CD4-positive, alpha-beta memory T cell (primary cell): ENCODE results near the gene MDM2. TPM values are rescaled to one million over a fixed set of nuclear protein-coding genes. Genes with fewer than 3 reads are reported as not detected.

Experiments used
- CTCF ChIA-PET: fragments of 350-600 bp; sonication (Branson Sonifier 250); formaldehyde crosslinking; loops from one replicate; lab custom pipeline; 2021; ENCODE audit warnings: inconsistent platforms; ENCODE audit not compliant: partially characterized antibody; lab: Charles Lee
- POLR2A ChIA-PET: fragments of 350-600 bp; sonication (Branson Sonifier 250); formaldehyde crosslinking; loops from one replicate; lab custom pipeline; 2021; ENCODE audit not compliant: partially characterized antibody; lab: Charles Lee
- DNase-seq, 5 donors: peaks; one replicate each; pipeline versions ENCODE4 v3.0.0 to v3.0.0-alpha.2; 2020 to 2022; ENCODE audit warnings: mixed read lengths in 1 of 5
- H3K27ac ChIP-seq: one replicate; pipeline ENCODE4 v1.7.0; 2013; ENCODE audit warnings: low read depth, low read length
- H3K27me3 ChIP-seq: 2 replicates; pipeline ENCODE4 v1.7.0; 2013; ENCODE audit warnings: mild to moderate bottlenecking, low read length, moderate library complexity; ENCODE audit not compliant: insufficient read depth
- H3K36me3 ChIP-seq: 2 replicates; pipeline ENCODE4 v1.7.0; 2013; ENCODE audit warnings: mild to moderate bottlenecking, low read length, moderate library complexity; ENCODE audit not compliant: insufficient read depth
- H3K4me1 ChIP-seq: 2 replicates; pipeline ENCODE4 v1.7.0; 2013; ENCODE audit warnings: mild to moderate bottlenecking, low read length, moderate library complexity; ENCODE audit not compliant: insufficient read depth
- H3K4me3 ChIP-seq, 2 donors: one replicate each; pipeline ENCODE4 v1.7.0; 2013; ENCODE audit warnings: low read length in 2 of 2, mild to moderate bottlenecking in 1 of 2
- H3K9me3 ChIP-seq, 2 donors: one replicate each; pipeline ENCODE4 v1.7.0; 2013; ENCODE audit warnings: low read length in 2 of 2, control low read depth in 1 of 2; ENCODE audit not compliant: control insufficient read depth in 1 of 2
- H3K27ac Mint-ChIP-seq, 7 donors: one replicate each; pipeline ENCODE4 v1.8.0; 2020 to 2021; ENCODE audit warnings: mixed read lengths in 7 of 7, mild to moderate bottlenecking in 6 of 7, inconsistent platforms in 3 of 7, moderate library complexity in 3 of 7
- H3K27me3 Mint-ChIP-seq, 2 donors: one replicate each; pipeline ENCODE4 v1.8.0; 2020 to 2021; ENCODE audit warnings: mixed read lengths in 2 of 2
- H3K36me3 Mint-ChIP-seq, 2 donors: one replicate each; pipeline ENCODE4 v1.8.0; 2020 to 2021; ENCODE audit warnings: mixed read lengths in 2 of 2, inconsistent platforms in 1 of 2, mild to moderate bottlenecking in 1 of 2
- H3K4me1 Mint-ChIP-seq, 4 donors: one replicate each; pipeline ENCODE4 v1.8.0; 2020 to 2021; ENCODE audit warnings: mixed read lengths in 4 of 4, mild to moderate bottlenecking in 1 of 4
- H3K4me3 Mint-ChIP-seq, 8 donors: one replicate each; pipeline ENCODE4 v1.8.0; 2020 to 2021; ENCODE audit warnings: mixed read lengths in 8 of 8, mild to moderate bottlenecking in 7 of 8, moderate library complexity in 6 of 8, inconsistent platforms in 3 of 8
- H3K9me3 Mint-ChIP-seq, 8 donors: one replicate each; pipeline ENCODE4 v1.8.0; 2020 to 2021; ENCODE audit warnings: mixed read lengths in 8 of 8, mild to moderate bottlenecking in 5 of 8, inconsistent platforms in 3 of 8, moderate library complexity in 1 of 8
- intact Hi-C: fragments of 100-400 bp; cut with micrococcal nuclease; formaldehyde crosslinking; loops from one replicate; pipeline ENCODE4 v1.15.1; 2023
- polyA plus RNA-seq, 2 donors: library from polyadenylated mRNA; unstranded; fragments of 300-500 nt; fragmentation: Illumina TruSeq; gene quantifications; one replicate each; pipeline ENCODE4 v1.2.3, GENCODE V29; 2021
- total RNA-seq, 2 experiments: library from RNA; stranded (reverse); gene quantifications; one replicate each; pipeline ENCODE4 v1.2.3, GENCODE V29; 2021

The MDM2 gene
- total and polyA plus RNA-seq, 4 experiments from 2014 or later: 9.7 to 121 (median 69.9) TPM

- H3K36me3 Mint-ChIP-seq: no peaks in the 10 kb centered on the region
- H3K27me3 Mint-ChIP-seq: no peaks in the 10 kb centered on the region
- POLR2A ChIA-PET: no interaction called here
- no peak for DNase-seq
- Histone ChIP-seq H3K4me3 (no peak overlapping the region), H3K27ac (no peak overlapping the region), H3K27me3 (no peaks in the 10 kb centered on the region), H3K9me3 (no peaks in the 10 kb centered on the region), H3K4me1 (no peaks in the 10 kb centered on the region), H3K36me3 (no peaks in the 10 kb centered on the region)
- no peak overlapping the region for H3K4me3 Mint-ChIP-seq
- no peaks in the 10 kb centered on the region for H3K4me1 Mint-ChIP-seq
- no peak overlapping the region for H3K27ac Mint-ChIP-seq
- CTCF ChIA-PET: no interaction called here
- intact Hi-C loops: no loop called here
- peaks cover 0 to 3% (median 0%) of the 10 kb centered on the region in 8 donors for H3K9me3 Mint-ChIP-seq
Observed at GRCh38 chr12:68876461-68876860, 68.5 kb downstream of the MDM2 start.

GRCh38 chr12:68877583-68877982, 69.6 kb downstream of the MDM2 start:
- no peaks in the 10 kb centered on the region for H3K36me3 ChIP-seq
- H3K4me3 ChIP-seq: no peak overlapping the region
- H3K27me3 Mint-ChIP-seq: no peaks in the 10 kb centered on the region
- H3K27ac Mint-ChIP-seq: peak overlapping the region in 1 of 7 donors; percentile 22
- H3K4me1 Mint-ChIP-seq: no peaks in the 10 kb centered on the region
- no peaks in the 10 kb centered on the region for H3K36me3 Mint-ChIP-seq
- H3K27me3 ChIP-seq: no peaks in the 10 kb centered on the region
- ChIA-PET CTCF (no interaction called here), POLR2A (no interaction called here)
- no peaks in the 10 kb centered on the region for H3K9me3 ChIP-seq
- intact Hi-C loops: no loop called here
- no peaks in the 10 kb centered on the region for H3K4me1 ChIP-seq
- H3K4me3 Mint-ChIP-seq: no peak overlapping the region
- H3K9me3 Mint-ChIP-seq: peaks cover 0 to 3% (median 2%) of the 10 kb centered on the region in 8 donors
- H3K27ac ChIP-seq: no peak overlapping the region
- DNase-seq: no peak

- intact Hi-C loops: no loop called here
- Mint-ChIP-seq H3K4me1 (no peaks in the 10 kb centered on the region), H3K4me3 (no peak overlapping the region), H3K36me3 (no peaks in the 10 kb centered on the region), H3K27me3 (no peaks in the 10 kb centered on the region), H3K27ac (no peak overlapping the region), H3K9me3 (peaks cover 0 to 3% (median 2%) of the 10 kb centered on the region in 8 donors)
- H3K4me1 ChIP-seq: no peaks in the 10 kb centered on the region
- no peaks in the 10 kb centered on the region for H3K36me3 ChIP-seq
- POLR2A ChIA-PET: no interaction called here
- H3K27me3 ChIP-seq: no peaks in the 10 kb centered on the region
- H3K4me3 ChIP-seq: no peak overlapping the region
- no peaks in the 10 kb centered on the region for H3K9me3 ChIP-seq
- no peak for DNase-seq
- no peak overlapping the region for H3K27ac ChIP-seq
- CTCF ChIA-PET: no interaction called here
Observed at GRCh38 chr12:68878283-68878682, 70.3 kb downstream of the MDM2 start.

GRCh38 chr12:68878846-68879245, 70.9 kb downstream of the MDM2 start:
- Mint-ChIP-seq H3K9me3 (peaks cover 0 to 3% (median 2%) of the 10 kb centered on the region in 8 donors), H3K4me3 (no peak overlapping the region), H3K27ac (no peak overlapping the region), H3K36me3 (no peaks in the 10 kb centered on the region), H3K4me1 (no peaks in the 10 kb centered on the region), H3K27me3 (no peaks in the 10 kb centered on the region)
- intact Hi-C loops: no loop called here
- no peaks in the 10 kb centered on the region for H3K36me3 ChIP-seq
- H3K27ac ChIP-seq: no peak overlapping the region
- H3K4me3 ChIP-seq: no peak overlapping the region
- CTCF ChIA-PET: no interaction called here
- POLR2A ChIA-PET: no interaction called here
- no peaks in the 10 kb centered on the region for H3K9me3 ChIP-seq
- no peaks in the 10 kb centered on the region for H3K27me3 ChIP-seq
- H3K4me1 ChIP-seq: no peaks in the 10 kb centered on the region
- DNase-seq: no peak

GRCh38 chr12:68880660-68881325, 72.8 kb downstream of the MDM2 start:
- no peak for DNase-seq
- POLR2A ChIA-PET: no interaction called here
- Mint-ChIP-seq H3K36me3 (no peaks in the 10 kb centered on the region), H3K27ac (no peak overlapping the region), H3K4me3 (no peak overlapping the region), H3K27me3 (no peaks in the 10 kb centered on the region), H3K4me1 (no peaks in the 10 kb centered on the region), H3K9me3 (peaks cover 0 to 3% (median 2%) of the 10 kb centered on the region in 8 donors)
- intact Hi-C loops: no loop called here
- no peaks in the 10 kb centered on the region for H3K4me1 ChIP-seq
- CTCF ChIA-PET: interaction anchor here (1.4 kb wide), 1 partner anchor 189 kb away, joined by 3 read pairs; no protein-coding TSS in a partner anchor
- H3K27ac ChIP-seq: no peak overlapping the region
- H3K4me3 ChIP-seq: no peak overlapping the region
- no peaks in the 10 kb centered on the region for H3K36me3 ChIP-seq
- no peaks in the 10 kb centered on the region for H3K9me3 ChIP-seq
- no peaks in the 10 kb centered on the region for H3K27me3 ChIP-seq

- no peak for DNase-seq
- Mint-ChIP-seq H3K27ac (no peak overlapping the region), H3K36me3 (no peaks in the 10 kb centered on the region), H3K27me3 (no peaks in the 10 kb centered on the region), H3K4me3 (no peak overlapping the region), H3K9me3 (peaks cover 0 to 3% (median 2%) of the 10 kb centered on the region in 8 donors), H3K4me1 (no peaks in the 10 kb centered on the region)
- no peak overlapping the region for H3K27ac ChIP-seq
- no peaks in the 10 kb centered on the region for H3K4me1 ChIP-seq
- H3K27me3 ChIP-seq: no peaks in the 10 kb centered on the region
- H3K4me3 ChIP-seq: no peak overlapping the region
- ChIA-PET CTCF (interaction anchor here (1.2 kb wide), 1 partner anchor 9 kb away, joined by 3 read pairs; no protein-coding TSS in a partner anchor), POLR2A (no interaction called here)
- H3K36me3 ChIP-seq: no peaks in the 10 kb centered on the region
- no peaks in the 10 kb centered on the region for H3K9me3 ChIP-seq
- intact Hi-C loops: no loop called here
Observed at GRCh38 chr12:68882251-68882964, 74.4 kb downstream of the MDM2 start.

- no peaks in the 10 kb centered on the region for H3K4me1 Mint-ChIP-seq
- H3K9me3 Mint-ChIP-seq: peaks cover 0 to 3% (median 2%) of the 10 kb centered on the region in 8 donors
- no peaks in the 10 kb centered on the region for H3K27me3 Mint-ChIP-seq
- Histone ChIP-seq H3K4me1 (no peaks in the 10 kb centered on the region), H3K27me3 (no peaks in the 10 kb centered on the region), H3K36me3 (no peaks in the 10 kb centered on the region), H3K9me3 (no peaks in the 10 kb centered on the region), H3K27ac (no peak overlapping the region), H3K4me3 (no peak overlapping the region)
- intact Hi-C loops: no loop called here
- DNase-seq: no peak
- ChIA-PET CTCF (interaction anchor here (1.2 kb wide), 1 partner anchor 8 kb away, joined by 3 read pairs; no protein-coding TSS in a partner anchor), POLR2A (no interaction called here)
- H3K36me3 Mint-ChIP-seq: no peaks in the 10 kb centered on the region
- H3K27ac Mint-ChIP-seq: no peak overlapping the region
- H3K4me3 Mint-ChIP-seq: peak overlapping the region in 1 of 8 donors; percentile 17
Observed at GRCh38 chr12:68883151-68883550, 75.2 kb downstream of the MDM2 start.
